HG02642 (cell line): ENCODE results near the gene PCDHAC2.

Source experiments
- ATAC-seq: cut with Tn5 transposase; IDR thresholded peaks from one replicate; pipeline ENCODE4 v1.9.1; 2021; ENCODE audit warnings: mild to moderate bottlenecking; ENCODE audit not compliant: unreplicated experiment, poor library complexity

PCDHAC2 gene, protein sequence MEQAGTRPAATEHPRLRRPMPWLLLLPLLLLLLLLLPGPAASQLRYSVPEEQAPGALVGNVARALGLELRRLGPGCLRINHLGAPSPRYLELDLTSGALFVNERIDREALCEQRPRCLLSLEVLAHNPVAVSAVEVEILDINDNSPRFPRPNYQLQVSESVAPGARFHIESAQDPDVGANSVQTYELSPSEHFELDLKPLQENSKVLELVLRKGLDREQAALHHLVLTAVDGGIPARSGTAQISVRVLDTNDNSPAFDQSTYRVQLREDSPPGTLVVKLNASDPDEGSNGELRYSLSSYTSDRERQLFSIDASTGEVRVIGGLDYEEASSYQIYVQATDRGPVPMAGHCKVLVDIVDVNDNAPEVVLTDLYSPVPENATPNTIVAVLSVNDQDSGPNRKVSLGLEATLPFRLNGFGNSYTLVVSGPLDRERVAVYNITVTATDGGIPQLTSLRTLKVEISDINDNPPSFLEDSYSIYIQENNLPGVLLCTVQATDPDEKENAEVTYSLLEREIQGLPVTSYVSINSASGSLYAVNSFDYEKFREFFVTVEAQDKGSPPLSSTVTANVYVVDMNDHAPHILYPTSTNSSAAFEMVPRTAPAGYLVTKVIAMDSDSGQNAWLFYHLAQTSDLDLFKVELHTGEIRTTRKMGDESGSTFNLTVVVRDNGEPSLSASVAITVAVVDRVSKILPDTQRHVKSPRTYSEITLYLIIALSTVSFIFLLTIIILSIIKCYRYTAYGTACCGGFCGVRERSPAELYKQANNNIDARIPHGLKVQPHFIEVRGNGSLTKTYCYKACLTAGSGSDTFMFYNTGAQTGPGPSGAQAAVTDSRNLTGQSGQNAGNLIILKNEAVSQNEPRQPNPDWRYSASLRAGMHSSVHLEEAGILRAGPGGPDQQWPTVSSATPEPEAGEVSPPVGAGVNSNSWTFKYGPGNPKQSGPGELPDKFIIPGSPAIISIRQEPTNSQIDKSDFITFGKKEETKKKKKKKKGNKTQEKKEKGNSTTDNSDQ

DNA sequence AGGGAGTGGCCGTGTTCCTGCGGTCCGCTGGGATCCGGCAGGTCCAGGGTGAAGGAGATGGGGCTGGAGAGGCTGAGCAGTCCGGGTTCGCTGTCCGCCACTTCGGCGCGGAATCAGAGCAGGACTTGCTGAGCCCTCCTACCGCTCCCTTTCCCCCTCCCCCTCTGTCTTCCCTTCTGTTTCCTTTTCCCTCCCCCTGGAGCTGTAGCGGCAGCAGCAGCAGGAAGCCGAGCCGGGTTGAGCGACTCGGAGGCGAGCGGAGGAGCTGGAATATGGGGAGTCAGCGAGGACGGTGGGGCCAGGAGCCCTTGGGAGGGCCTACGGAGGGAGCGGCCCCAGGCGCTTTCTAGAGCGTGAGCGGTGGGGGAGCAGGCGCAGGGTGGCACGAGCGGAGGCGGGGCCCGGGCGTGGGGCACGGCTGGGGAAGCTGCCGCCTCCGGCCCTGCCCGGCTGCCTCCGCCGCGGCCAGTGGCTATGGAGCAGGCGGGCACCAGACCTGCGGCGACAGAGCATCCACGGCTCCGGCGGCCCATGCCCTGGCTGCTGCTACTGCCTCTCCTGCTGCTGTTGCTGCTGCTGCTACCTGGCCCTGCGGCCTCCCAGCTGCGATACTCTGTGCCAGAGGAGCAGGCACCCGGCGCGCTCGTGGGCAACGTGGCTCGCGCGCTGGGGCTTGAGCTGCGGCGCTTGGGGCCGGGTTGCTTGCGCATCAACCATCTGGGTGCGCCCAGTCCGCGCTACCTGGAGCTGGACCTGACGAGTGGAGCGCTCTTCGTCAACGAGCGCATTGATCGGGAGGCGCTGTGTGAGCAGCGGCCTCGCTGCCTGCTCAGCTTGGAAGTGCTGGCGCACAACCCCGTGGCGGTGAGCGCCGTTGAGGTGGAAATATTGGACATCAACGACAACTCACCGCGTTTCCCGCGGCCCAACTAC is at the start of gene PCDHAC2:
TSS of gene PCDHAC2 (plus strand) at position 184 of the 933 bp plus-strand sequence. CDS start at position 475, 291 bp downstream.
- ATAC-seq: no peak

DNA sequence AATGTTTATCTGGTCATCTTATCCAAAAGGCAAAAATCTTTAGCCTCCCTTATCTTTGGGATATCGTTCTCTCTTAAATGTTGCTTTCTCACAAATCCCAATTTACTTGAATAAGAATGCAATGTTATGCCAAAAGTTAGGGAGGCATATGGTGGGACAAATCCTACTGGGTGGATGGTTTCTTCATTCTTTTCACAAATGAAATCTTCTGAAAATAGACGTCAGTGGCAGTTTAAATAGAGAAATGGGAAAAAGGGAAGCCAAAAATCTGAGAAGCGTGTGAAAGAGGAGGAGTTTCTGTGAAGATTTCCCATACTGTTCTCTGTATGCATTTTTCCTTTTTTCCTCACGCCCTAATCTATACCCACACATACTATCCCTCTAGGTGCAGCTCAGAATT is 42.7 kb upstream of the PCDHAC2 start:
- no peak for ATAC-seq

DNA sequence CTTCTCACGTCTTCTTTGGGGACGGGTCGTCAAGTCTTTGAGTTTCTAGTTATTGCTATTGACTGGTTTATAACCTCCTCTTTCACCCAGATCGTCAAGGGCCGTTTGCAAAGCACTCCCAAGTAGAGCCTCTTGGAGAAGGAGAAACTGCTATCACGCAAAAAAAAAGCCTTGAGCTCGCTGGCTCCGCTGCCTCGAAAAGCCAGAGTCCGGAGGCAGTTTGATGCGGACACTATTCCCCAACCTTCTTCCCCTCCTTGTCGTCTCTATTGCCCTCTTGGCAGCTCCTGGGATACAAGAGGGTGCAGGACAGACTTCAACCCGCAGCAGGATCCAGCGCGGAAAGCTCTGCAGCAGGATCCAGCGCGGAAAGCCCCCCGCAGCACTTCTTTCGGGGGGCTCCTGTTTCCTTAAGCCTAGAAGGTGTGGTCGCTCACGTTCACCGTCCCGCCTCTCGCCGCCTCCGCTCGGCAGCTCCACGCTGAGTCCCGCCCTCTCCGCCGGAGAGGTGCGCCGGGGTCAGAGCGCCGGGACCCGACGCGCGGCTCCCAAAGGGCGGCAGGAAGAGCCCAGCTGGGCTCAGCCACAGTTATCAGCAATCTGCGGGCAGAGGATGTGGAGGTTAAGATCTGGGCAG is 40.4 kb upstream of the PCDHAC2 start, which contains the start of gene PCDHAC1:
TSS of gene PCDHAC1 (plus strand) at position 494 of the 637 bp plus-strand sequence. CDS start 594 bp downstream, outside the sequence.
- ATAC-seq: no peak

DNA sequence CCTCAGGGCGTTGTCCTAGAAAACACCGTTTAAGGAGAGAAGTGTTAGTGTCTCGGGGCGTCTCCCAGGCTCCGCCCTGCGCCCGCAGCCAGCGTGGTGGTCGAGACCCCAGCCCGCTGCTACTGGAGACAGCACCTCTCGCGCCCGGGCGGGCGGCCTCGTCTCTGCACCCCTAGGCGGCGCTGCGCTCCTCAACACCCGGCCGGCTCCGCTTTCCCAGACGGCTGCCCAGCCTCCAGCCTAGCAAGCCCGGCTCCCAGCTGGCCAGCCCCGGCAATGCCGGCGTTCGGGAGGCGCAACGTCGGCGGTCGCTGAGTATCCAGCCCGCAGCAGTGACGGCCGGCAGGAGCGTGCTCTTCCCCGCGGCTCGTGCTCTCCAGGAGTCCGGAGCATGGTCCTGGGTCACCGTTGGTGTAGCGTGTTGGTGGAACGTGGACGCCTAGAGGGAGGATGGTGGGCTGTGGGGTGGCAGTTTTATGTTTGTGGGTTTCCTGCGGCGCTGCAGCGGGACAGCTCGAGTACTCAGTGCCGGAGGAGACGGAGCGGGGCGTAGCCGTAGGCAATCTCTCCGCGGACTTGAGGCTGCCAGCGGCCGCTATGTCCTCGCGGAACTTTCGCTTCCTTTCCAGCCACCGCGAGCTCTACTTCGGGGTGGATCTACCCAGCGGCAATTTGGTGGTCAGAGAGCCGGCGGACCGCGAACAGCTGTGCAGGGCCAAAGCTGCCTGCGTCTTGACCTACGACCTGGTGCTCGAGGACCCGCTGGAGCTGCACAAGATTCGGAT is 39.6 kb upstream of the PCDHAC2 start:
- ATAC-seq: no peak

DNA sequence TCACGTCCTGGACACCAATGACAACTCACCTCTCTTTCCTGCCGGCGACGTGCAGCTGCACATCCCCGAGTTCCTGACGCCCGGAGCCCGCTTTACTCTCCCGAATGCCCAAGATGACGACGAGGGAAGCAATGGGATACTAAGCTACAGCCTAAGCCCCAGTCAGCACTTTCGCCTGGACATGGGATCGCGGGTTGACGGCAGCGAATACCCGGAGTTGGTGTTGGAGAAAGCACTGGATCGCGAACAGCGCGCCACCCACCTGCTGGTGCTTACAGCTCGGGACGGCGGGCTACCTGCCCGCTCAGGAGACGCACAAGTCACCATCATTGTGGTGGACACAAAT is 39.1 kb upstream of the PCDHAC2 start:
- ATAC-seq: no peak

DNA sequence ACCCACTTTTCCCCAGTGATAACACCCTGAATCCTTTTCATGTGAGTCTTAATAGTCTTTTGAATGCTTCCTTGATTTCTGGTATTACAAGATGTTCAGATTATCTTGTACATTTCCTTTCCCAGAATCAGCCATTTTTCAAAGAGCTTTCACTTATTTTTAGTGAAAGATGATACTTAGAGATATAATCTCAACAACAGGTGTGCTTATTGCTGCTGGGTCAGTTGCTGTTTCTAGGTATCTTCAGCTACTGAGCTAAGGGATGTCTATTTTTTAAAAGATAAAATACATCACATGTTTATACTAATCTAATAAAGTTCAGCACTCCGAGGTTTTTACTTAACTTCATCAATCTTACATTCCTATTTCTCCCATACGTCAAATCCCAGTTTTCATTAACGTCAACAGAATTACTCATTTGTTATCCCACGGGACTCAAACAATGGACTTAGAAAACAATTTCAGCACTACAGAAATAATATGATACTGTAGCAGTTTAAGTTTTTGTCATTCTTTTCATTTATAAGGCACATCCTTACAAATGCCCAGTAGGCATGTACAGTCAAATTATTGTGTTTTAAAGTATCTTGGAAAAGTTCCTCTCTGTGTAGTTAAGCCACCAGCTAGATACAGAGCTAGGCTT is 31.2 kb upstream of the PCDHAC2 start:
- ATAC-seq: no peak

DNA sequence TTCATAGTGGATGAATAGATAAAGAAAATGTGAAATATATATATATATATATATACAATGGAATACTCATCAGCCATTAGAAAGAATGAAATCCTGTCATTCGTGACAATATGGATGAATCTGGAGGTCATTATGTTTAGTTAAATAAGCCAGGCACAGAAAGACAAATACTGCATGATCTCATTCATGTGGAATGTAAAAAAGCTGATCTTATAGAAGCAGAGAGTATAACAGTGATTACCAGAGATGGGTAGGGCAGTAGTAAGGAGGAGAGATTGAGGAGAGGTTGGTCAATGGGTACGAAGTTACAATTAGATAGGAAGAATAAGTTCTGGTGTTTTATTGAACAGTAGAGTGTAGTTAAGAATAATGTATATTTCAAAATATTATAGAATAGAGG is 19.7 kb upstream of the PCDHAC2 start:
- ATAC-seq: no peak

DNA sequence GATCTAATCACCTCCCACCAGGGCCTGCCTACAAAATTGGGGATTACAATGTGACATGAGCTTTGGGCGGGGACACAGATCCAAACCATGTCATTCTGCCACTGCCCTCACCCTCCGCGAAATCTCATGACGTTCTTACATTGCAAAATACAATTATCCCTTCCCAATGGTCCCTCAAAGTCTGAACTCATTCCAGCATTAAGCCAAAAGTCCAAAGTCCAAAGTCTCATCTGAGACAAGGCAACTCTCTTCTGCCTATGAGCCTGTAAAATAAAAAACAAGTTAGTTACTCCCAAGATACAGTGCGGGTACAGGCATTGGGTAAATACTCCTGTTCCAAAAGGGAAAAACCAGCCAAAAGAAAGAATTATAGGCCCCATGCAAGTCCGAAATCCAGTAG is 14.6 kb upstream of the PCDHAC2 start:
- no peak for ATAC-seq

DNA sequence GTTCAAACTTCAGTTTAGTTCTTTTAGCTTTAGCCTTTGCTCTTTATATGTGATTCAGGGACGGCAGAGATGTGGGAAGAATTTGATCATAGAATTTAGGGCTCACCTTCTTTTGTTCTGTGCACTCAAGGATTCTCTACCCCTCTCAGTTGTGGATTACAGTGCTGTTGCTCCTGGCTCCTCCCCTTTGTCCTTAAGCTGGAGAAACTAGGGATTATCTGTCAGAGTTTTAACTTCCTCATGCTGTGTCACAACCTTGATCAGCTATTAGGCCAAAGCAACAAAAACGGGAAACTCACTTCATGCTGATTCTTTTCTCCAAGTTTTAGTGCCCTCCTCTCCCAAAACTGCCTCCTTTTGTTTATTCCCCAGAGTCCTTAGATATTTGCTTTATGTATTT is 13.0 kb upstream of the PCDHAC2 start:
- no peak for ATAC-seq

DNA sequence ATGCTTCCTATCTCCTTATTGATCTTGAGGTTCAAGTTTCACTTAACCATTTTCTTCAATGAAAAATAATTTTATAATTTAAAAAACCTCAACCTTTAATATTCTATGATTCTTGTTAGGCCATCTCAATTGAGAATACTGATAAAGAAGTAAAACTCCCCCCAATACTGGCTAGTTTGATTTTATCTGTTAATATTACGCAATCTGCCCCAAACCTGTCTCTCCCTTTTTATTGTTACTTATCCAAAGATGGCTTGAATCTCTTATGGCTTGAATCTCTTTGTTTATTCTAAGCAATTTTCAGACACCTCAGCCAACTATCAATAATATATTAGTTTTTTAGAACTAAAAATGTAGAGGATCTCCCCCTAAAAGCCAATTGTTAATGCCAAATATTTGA is 4.1 kb upstream of the PCDHAC2 start:
- no peak for ATAC-seq

DNA sequence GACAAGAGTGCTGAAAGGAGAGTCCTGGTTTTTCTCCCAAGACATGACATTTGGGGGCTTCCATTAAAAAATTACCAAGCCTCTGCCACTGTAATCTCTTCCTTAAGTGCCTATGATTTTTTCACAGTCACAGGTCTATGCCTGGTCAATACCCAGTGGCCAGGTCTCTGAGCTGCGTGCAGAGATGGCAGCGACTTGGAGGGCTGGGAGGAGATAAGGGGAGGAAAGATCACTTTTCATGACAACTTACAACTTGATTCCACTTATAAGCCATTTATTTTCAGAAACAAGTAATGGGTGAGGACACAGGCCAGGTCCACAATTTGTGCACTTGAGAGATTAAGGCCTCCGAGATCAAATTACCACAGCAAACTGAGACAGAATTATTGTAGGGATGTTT is 1.9 kb upstream of the PCDHAC2 start:
- no peak for ATAC-seq

DNA sequence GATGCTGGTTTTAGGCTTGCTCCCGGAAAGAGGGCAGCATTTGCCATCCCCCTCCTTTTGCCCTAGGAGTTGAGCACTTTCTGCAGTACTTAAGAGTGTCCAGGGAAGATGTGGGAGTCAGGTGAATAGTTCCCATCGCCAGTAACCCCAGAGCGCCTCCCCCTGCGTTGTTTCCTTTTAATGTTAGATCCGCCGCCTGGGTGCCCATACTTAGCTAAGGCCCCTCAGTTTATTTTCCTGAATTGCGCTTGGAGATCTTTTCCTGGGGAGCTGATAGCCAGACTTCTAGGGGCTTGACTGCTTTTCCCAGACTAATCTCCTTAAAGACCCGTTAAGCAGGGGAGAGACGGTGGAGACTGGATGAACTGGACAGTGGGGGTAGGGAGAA is 377 bp upstream of the PCDHAC2 start:
- ATAC-seq: no peak

DNA sequence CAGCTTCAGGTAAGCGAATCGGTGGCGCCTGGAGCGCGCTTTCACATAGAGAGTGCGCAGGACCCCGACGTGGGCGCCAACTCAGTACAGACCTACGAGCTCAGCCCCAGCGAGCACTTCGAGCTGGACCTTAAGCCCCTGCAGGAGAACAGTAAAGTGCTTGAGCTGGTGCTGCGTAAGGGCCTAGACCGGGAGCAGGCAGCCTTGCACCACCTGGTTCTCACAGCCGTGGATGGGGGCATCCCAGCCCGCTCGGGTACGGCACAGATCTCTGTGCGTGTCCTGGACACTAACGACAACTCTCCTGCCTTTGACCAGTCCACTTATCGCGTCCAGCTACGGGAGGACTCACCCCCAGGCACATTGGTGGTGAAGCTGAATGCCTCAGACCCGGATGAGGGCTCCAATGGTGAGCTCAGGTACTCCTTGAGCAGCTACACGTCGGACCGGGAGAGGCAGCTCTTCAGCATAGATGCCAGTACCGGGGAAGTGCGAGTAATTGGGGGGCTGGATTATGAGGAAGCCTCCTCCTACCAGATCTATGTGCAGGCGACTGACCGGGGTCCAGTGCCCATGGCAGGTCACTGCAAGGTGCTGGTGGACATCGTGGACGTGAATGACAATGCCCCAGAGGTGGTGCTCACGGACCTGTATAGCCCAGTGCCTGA is 1.1 kb downstream of the PCDHAC2 start:
- ATAC-seq: no peak

DNA sequence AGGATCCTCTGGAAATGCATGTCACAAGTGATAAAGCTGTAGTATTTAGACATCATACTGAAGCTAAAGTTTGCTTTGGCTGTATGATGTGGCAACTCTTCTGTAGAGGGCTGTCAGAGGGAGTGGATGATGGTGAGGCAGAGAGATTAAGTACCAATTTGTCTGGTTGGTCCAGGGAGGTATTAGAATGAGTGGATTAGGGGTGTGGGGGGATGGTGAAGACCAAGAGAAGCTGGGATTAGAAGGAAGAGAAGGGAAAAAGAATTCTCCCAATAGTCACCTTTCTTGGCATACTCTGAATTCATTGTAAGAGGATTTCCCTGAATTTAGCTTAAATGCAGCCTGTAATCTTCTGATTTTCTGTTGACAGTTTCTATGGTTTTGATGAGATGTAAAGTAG is 3.6 kb downstream of the PCDHAC2 start:
- no peak for ATAC-seq

DNA sequence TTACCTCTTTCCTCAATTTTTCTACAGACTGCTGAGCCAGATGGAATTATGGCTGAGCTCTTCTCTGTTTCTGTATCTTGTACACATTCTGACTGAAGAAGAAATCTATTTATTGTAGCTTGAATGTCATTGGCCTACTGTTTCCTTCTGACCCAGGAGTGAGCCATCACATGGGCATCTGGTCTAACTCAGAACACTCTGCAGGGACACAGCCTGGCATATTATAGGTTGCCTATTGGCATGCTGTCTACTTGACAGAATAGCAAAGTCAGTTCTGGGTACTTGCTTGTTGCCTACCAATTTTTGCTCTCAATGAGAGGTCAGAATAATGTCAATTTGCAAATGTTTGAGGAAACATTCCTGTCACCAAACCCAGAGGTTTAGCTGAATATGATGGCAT is 7.3 kb downstream of the PCDHAC2 start:
- ATAC-seq: no peak

DNA sequence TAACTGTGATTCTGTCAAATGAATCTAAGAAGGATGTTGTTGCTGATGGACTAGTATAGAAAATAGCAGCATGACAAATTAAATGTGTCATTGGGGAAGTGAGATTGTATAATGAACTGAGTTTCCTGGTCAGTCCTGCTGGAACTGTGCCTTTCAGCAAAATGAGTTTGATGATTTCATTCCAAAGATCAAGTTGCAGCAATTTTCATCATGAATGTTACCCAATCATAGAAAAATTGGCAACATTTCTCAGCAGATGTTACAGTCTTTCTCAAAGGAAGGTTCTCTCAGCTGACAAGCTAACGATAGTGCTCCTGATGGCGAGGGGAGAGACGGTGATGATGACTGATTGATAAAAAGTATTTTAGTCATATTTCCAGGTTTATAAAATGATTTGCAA is 10.7 kb downstream of the PCDHAC2 start:
- no peak for ATAC-seq

DNA sequence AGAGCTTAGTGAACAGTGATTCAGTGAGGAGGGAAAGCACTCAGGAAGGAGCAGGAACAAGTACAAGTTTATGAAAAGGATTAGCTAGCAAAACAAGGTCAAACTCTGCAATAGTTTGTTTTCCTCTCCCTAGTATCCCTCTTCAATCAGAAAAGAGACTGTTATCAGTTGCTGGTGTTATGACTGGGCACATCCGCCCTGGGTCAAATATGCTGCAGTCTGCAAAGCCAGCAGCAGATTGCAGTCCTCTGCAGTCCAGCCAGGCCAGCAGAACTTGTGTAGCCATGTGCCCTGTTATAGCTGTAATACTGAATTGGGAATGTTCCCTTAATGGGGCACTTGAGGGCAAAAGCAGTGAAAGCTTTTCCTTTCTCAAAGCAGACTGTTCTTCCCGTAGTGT is 12.0 kb downstream of the PCDHAC2 start:
- no peak for ATAC-seq

DNA sequence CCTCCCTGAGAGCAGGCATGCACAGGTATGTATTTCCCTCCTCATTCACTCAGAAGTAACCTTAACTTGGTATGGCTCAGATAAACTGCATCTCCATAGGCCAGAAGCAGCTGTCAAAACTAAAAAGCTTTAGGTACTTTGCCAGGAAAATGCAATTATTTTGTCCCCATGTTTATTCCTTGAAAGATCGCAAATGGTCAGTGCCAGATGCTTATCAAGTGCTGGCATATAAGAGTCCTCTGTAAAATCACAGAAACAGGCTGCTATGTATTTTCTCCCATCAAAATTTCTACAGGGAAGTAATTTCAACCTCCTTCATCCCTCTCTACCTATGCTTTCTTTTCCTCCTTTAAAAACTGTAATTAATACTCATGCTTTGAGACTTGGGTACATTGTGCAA is 12.7 kb downstream of the PCDHAC2 start:
- ATAC-seq: no peak
